ENCODE measurements around the gene DCAF8.

DNA sequence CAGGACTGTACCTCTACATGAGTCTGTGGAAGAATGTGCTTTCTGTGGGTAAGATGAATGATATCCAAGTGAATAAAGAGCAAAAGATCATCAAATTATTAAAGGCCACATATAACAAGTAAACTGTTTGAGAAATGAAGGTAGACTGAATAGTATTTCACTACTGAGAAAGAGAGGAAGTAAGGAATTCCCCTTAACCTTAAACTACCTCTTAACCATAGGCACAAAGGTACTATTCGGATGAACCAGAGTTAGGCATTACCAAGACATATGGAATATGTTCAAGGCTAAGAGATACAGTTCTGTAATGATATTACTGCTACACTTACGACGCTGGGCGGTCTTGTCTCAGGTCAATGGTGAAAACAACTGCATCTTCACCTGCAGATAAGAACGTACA, 25.5 kb downstream of the DCAF8 start:
- TF ChIP-seq CTCF (IDR thresholded peaks at IDR 0.05; ENCODE audit: low read depth, low read length) (no peak), POLR2A (IDR thresholded peaks at IDR 0.05; ENCODE audit: extremely low read depth, insufficient read length) (no peak)
- TF ChIP-seq, protein P1, sequence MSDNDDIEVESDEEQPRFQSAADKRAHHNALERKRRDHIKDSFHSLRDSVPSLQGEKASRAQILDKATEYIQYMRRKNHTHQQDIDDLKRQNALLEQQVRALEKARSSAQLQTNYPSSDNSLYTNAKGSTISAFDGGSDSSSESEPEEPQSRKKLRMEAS (IDR thresholded peaks at IDR 0.05; ENCODE audit: low read depth, low read length), result no peak

Data from NB4 (cell line).